GM13976 (cell line): Measurements from ENCODE around the gene ZBTB32.

Experiments
- DNase-seq: peaks from one replicate; pipeline ENCODE4 v3.0.0; 2012; ENCODE audit warnings: low spot score
- CTCF ChIP-seq: IDR thresholded peaks from 2 replicates; pipeline ENCODE4 v1.5.1; 2012; ENCODE audit warnings: borderline replicate concordance, mild to moderate bottlenecking; ENCODE audit not compliant: insufficient read depth; ENCODE audit errors: extremely low read depth, missing control alignments, control extremely low read depth
- in situ Hi-C: fragments of 300-500 bp; cut with MboI; formaldehyde crosslinking; loops from one replicate; pipeline ENCODE4 v1.12.0; 2022; ENCODE audit warnings: low sequenced_read_pairs, mixed read lengths, inconsistent platforms; ENCODE audit not compliant: unreplicated experiment

Gene ZBTB32

GRCh38 chr19:35665157-35665556 is 39.2 kb upstream of the ZBTB32 start:
- DNase-seq = no peak
- in situ Hi-C loops = no loop called here
- TF ChIP-seq CTCF = no peak

- no peak for TF ChIP-seq CTCF
- in situ Hi-C loops = no loop called here
- DNase-seq = no peak
These were observed 38.8 kb upstream of the ZBTB32 start for GRCh38 chr19:35665604-35666003.

- DNase-seq = no peak
- in situ Hi-C loops = no loop called here
- no peak for TF ChIP-seq CTCF
These were observed 38.0 kb upstream of the ZBTB32 start, which contains the start of gene UPK1A for GRCh38 chr19:35666251-35666913. TSS of gene UPK1A (plus strand) at chr19:35666517. CDS start at chr19:35666813, 296 bp downstream.

GRCh38 chr19:35669566-35669965 is 34.8 kb upstream of the ZBTB32 start:
- in situ Hi-C loops = no loop called here
- no peak for TF ChIP-seq CTCF
- DNase-seq = no peak

GRCh38 chr19:35669974-35670373 is 34.4 kb upstream of the ZBTB32 start:
- in situ Hi-C loops = no loop called here
- no peak for DNase-seq

GRCh38 chr19:35670686-35671085 is 33.7 kb upstream of the ZBTB32 start:
- in situ Hi-C loops = no loop called here
- no peak for DNase-seq
- TF ChIP-seq CTCF = no peak

More at GRCh38 chr19:35669974-35670373, 34.4 kb upstream of the ZBTB32 start:
- no peak for TF ChIP-seq CTCF
